Limb (tissue), 2 donors: ENCODE data around the gene KIDINS220.
"Not testable (repeated sequence)": the region's sequence is repeated elsewhere in the genome, so short reads cannot be mapped to it uniquely, and the experiment has no call there.

Experiments
- DNase-seq, 2 donors: peaks; one replicate each; pipeline ENCODE4 v3.0.0-alpha.2; 2016; ENCODE audit errors: extremely low spot score in 2 of 2

The KIDINS220 gene

DNA sequence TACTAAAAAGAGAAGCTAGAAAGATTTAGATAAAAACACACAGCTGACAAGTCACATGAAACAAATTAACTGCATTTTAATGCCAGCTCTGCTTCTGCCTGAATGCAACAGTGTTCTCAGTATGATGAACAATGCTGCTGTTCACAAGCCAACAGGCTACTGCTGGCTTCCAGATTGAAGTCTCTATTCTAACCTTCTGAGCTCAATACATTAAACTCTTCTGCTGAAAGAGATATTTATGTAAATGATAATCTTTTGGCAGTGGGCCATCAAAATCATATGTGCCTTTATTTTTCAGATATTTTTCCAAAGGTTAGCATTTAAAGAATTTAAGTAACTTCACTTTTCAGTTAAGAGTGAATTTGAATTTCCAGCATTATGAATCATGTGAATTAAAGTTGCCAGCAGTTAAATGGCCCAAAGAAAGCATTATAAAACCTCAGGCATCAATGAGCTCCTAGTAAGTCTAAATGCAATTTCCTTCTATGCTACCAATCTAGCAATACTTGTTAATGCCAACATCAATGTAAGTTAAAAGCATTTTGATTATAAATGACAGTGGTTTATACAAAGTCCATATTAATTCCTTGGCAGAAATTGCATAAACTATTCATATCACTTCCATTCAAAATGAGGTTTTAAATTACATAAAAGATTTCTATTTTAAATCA, 83.2 kb downstream of the KIDINS220 start:
- peak in 1 of 2 donors; percentile 12 for DNase-seq

GRCh38 chr2:8753609-8754008, 83.8 kb downstream of the KIDINS220 start:
- no peak for DNase-seq

- no peak for DNase-seq
These were observed 85.0 kb downstream of the KIDINS220 start for GRCh38 chr2:8752385-8752784.

DNA sequence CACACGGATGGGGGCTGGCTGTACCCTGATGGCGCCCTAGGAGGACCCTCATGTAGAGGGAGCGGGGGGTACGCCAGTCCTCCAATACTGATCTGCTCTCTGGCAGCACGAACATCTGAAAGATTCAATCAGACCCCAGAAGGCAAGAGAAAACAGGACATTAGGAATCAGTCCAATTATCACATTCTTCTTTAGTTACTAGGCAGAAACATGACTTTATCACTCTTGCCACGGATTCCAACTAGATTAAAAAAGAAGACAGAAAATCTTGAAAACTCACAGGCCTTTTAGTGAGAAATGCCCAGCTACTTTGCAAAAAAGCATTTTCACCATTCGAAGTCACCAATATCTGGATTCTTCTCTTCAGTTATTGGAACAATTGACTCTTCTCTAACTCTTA, 87.2 kb downstream of the KIDINS220 start:
- no peak for DNase-seq

GRCh38 chr2:8743261-8743660, 94.2 kb downstream of the KIDINS220 start:
- DNase-seq = no peak

- DNase-seq = no peak
These were observed 97.3 kb downstream of the KIDINS220 start for GRCh38 chr2:8740136-8740535.

- no peak for DNase-seq
These were observed 99.7 kb downstream of the KIDINS220 start for GRCh38 chr2:8737571-8738175.

GRCh38 chr2:8732601-8733000, 104.8 kb downstream of the KIDINS220 start:
- no peak for DNase-seq

DNA sequence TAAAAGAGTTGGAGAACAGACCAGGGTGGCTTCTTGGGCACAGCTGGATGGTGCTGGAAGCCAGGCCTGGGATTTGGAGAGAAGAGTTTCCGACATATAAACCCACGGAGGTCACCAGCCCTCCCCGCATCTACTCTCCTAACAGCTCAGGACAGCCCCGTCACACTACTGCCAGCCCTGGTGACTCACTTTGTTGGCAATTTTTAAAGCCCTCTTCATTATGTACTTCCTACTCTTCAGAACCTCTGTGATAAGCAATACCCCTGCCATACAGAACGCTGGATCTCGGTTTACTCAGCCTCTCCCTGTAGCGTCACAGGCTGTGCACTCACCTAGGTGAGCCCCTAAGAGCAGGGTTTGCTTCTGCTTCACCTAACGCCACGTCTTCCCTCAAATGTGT, 107.5 kb downstream of the KIDINS220 start:
- no peak for DNase-seq

DNA sequence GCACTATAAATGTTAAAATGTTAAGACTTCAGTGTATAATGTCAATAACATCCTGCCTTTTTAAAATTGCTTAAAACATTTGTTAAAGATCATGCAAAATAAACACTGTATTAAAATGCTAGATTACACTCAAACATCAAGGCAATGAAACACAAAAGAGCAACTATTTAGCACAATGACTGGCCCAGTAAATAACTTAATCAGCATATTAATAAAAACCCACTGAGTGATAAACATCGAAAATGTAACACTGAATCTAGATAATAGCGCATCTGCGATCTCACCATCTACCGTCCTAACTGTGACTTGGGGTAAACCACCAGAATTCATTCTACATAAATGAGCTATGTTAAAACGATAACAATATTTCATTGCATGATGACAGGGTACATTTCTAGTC, 108.3 kb downstream of the KIDINS220 start:
- not testable (repeated sequence) for DNase-seq

DNA sequence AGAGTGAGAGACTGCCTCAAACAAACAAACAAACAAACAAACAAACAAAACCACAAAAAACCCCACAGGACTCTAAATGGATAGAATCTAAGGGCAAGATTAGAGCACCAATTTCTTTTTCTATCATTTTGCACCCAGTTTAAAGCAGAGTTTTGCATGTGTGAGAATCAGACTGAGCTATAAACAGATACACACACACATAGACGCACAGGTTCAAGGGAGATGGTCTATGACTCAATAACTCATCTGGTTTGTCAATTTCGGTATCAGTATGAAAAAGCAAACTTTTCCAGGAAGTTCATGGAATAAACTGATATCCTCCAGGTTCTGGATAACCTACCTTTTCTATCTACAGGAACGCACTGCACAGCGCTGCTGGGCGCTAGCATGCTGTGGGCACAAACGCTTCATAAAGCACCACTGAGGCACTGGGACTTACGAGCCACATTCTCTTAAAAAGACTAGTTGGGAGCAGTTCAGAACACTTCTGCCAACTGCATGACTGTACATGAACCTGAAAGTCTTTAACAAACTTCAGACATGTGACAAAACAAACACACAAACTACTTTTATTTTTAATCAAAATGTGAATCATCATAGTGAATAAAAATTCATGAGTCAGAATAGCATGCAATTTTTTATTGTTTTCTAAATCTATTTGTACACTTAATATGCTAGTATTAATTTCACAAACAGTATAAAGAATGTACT, 109.0 kb downstream of the KIDINS220 start:
- no peak for DNase-seq

GRCh38 chr2:8725838-8726237, 111.6 kb downstream of the KIDINS220 start:
- DNase-seq = no peak

- DNase-seq = no peak
These were observed 114.4 kb downstream of the KIDINS220 start for GRCh38 chr2:8722986-8723385.

DNA sequence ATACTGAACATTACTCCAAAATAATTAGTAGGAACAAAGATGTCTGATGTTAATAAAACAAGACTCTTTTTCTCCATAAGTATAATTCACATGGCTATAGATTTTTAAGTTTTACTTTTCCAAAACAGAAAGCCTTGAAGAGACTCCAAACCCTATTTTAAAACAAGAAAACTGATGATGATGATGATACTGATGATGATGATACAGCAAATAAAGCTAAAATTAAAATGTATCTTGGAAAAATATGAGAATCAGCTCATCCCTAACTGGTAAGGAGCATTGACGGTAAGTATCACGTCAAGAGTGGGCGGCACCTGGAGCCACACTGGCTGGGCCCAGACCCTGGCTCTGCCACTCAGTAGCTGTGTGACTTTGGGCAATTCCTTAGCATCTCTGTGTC, 116.0 kb downstream of the KIDINS220 start:
- no peak for DNase-seq

- DNase-seq = no peak
These were observed 116.7 kb downstream of the KIDINS220 start for GRCh38 chr2:8720741-8721140.

DNA sequence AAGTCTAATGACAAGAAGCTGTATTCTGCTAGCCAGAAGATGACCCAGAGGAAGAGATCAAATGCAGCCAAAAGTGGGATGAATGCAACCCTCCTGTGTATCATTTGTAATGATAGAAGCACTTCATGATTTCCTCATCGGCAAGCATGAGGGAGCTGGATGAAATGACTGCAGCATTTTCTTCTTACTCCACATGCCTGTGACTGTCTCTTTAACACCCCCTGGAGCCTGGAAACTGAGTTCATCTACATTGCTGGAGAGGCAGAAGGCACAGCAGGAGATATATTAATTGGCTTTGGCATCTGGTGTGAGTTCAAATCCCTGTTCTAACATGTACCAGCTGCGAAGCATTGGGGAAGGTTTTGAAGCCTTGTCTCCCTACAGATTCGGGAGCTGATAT, 117.9 kb downstream of the KIDINS220 start:
- no peak for DNase-seq

DNA sequence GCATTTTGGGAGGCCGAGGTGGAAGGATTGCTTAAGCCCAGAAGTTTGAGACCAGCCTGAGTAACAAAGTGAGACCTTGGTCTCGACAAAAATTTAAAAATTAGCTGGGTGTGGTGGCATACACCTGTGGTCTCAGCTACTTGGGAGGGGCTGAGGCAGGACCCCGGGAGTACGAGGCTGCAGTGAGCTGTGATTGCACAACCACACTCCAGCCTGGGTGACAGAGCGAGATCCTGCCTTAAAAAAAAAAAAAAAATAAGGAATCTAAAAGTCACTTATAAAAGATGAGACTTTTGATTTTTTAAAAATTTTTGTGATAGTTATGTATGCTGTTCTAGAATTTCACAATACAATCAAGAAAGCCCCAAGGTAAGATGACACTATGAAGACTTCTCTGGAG, 122.4 kb downstream of the KIDINS220 start:
- DNase-seq = no peak

DNA sequence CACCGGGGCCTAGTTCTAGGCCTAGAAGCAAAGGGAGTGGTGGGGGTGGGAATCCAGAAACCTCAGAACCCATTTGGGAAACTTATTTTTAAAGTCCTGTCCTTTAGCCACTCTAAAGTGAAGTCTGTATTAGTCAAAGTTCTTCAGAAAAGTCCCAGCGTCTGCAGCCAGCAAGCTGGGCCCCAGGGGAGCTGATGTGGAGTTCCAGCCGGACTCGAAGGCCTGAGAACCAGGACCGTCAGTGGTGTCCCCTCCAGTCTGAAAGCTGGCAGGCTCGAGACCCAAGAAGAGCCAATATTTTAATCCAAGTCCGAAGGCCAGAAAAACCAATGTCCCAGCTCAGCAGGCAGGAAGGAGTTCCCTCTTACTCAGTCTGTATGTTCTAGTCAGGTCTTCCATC, 123.1 kb downstream of the KIDINS220 start:
- DNase-seq = no peak

DNA sequence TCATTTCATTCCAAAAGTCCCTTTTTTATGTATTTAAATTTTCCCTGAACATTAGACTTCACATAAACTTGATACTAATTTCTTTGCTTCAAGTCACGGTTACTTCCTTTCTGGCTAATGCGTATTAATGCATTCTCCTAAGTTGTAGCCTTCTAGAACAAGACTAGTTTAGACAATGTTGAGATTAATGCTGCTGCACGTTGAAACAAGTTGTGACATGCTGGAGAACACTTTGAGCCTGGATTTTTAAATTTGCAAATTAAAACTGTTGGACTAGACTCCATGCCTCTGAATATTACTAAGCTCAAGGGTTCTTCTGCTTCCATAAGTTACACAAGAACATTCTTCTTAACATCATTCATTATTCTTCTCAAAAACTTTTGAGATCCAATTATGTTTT, 126.5 kb downstream of the KIDINS220 start:
- no peak for DNase-seq

GRCh38 chr2:8709611-8710010, 127.8 kb downstream of the KIDINS220 start:
- DNase-seq = no peak

GRCh38 chr2:8704906-8705305, 132.5 kb downstream of the KIDINS220 start:
- DNase-seq = no peak

GRCh38 chr2:8701681-8702379, 135.6 kb downstream of the KIDINS220 start:
- DNase-seq = no peak
